ENCODE results near the gene SPPL2C.
A peak's percentile ranks its signal among the peaks of the same experiment; 100 is the strongest.

Gene SPPL2C

GRCh38 chr17:45888392-45888791, 43.7 kb downstream of the SPPL2C start:
- DNase-seq = no peak

GRCh38 chr17:45889579-45889978, 44.9 kb downstream of the SPPL2C start:
- DNase-seq = no peak

- DNase-seq = no peak
Measured at GRCh38 chr17:45893725-45894021, 49.0 kb downstream of the SPPL2C start.

GRCh38 chr17:45894022-45894784, 49.5 kb downstream of the SPPL2C start, which contains the start of gene MAPT:
MAPT (plus strand) TSS chr17:45894554; CDS start chr17:45962338, 67,784 bp downstream.
- peak; percentile 77 to 88 for DNase-seq

- peak in 1 of 2 experiments; percentile 10 for DNase-seq
Measured at GRCh38 chr17:45895304-45895968, 50.8 kb downstream of the SPPL2C start.

- no peak for DNase-seq
Measured at GRCh38 chr17:45895969-45896785, 51.5 kb downstream of the SPPL2C start.
